HG03159 (cell line): Measurements from ENCODE around the gene DDX46.
"Not testable (repeated sequence)": the region's sequence is repeated elsewhere in the genome, so short reads cannot be mapped to it uniquely, and the experiment has no call there.

Experiments used
- ATAC-seq: cut with Tn5 transposase; IDR thresholded peaks from one replicate; pipeline ENCODE4 v1.9.1; 2021; ENCODE audit warnings: mild to moderate bottlenecking, moderate library complexity; ENCODE audit not compliant: unreplicated experiment

Gene DDX46

DNA sequence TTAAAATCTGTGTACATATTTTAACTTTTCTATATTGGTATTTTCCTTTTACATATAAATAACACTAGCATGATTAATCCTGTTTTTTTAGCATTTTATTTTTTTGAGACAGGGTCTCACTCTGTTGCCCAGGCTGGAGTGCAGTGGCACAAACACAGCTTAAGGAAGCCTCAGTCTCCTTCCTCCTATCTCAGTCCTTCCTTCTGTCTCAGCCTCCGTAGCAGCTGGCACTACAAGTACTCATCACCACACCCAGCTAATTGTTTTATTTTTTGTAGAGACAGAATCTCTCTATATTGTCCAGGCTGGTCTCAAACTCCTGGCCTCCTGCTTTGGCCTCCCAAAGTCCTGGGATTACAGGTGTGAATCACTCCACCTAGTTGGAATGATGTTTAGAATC, 85.7 kb downstream of the DDX46 start:
- no peak for ATAC-seq

DNA sequence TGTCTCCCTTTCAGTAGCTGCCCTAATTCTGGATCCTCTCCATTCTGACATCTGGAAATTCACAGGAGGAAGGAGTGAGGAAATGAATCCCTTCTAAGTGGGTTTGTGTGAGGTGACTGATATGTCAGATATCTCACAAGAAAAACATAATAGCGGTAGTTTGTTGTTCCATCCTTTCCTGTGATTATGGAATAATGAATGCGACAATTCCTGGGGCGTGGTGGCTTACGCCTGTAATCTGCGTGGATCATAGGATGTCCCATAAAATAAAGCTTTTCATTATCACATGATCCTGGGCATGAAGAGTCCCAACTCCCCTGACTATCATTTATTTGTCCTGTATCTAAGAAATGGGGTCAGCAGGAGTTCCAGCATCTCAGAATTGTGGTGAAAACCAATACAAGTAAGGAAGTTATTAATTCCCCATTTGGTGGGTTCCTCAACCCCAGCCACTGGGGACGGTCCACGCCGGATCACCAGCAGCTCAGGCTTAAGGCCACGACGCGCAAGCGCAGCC, 86.8 kb downstream of the DDX46 start:
- no peak for ATAC-seq

DNA sequence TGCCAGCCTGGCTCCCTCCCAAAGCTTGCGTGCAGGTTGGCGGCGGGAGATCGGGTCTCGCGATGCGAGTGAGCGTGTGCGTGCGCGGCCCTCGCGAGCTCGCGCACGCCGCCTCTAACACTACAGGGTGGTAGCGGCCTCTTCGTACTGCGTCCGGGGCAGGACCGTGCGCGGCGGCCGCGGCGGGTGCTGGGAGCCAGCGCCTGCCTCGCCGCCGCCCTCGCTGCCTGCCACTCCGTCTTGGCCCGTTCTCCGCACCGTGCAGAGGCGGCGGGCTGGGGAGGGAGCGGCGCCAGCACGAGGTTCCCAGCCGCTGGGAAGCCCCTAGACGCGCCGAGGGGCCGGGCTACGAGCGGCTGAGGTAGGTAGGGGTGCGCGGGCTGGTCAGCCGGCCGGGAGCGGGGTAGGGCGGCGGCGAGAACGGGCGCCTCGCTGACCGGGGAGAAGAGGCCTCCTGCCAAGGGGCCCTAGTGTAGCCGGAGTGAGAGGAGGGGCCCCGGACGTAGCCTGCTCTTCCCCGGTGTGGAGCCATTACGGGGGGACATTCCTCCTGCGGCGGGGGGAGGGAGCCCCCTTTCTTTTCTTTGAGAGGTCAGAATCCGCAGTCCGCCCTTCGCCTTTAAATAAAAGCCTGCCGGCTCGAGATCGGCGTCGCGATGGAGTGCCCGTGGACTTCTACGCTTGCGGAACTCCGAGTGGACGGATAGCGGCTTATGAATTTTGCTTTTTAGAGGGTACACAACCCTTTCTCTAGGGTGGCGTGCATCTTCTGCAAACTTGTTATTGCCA, 87.5 kb downstream of the DDX46 start, which contains the start of gene C5orf24:
Gene C5orf24 (plus strand): TSS at position 117 of the 789 bp plus-strand sequence. CDS start 8,933 bp downstream, outside the sequence.
- peak; percentile 95 for ATAC-seq

DNA sequence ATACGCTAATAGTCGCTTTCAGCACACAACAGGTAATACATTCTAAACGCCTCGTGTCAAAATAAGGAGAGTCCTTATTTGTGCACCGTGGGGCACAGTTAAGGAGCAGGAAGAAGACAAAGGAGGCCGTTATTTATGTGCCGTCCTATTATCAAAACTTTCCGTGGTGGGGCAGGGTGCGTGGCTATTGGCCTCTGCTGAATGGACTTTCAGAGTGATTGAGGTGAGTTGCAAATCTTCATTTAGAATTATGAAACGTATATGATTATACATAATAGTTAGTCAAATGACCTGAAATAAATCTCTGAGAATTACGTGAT, 88.0 kb downstream of the DDX46 start:
- peak; percentile 3 for ATAC-seq

DNA sequence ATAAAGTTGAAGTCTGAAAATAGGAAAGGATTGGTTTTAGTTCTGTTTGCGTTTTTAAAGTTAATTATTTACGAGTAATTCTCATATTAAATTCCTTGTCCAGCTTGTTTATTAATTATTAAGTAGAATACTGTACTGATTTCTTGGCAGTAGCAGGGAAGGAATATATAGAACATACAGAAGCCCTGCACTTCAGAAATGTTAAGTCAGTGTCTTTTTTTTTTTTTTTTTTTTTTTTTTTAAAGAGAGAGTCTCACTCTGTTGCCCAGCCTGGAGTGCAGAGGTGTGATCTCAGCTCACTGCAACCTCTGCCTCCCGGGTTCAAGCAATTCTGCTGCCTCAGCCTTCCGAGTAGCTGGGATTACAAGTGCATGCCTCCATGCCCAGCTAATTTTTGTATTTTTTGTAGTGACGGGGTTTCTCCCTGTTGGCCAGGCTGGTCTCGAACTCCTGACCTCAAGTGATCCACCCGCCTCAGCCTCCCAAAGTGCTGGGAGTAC, 90.9 kb downstream of the DDX46 start:
- ATAC-seq: not testable (repeated sequence)

GRCh38 chr5:134851307-134851923, 92.8 kb downstream of the DDX46 start:
- ATAC-seq: no peak

DNA sequence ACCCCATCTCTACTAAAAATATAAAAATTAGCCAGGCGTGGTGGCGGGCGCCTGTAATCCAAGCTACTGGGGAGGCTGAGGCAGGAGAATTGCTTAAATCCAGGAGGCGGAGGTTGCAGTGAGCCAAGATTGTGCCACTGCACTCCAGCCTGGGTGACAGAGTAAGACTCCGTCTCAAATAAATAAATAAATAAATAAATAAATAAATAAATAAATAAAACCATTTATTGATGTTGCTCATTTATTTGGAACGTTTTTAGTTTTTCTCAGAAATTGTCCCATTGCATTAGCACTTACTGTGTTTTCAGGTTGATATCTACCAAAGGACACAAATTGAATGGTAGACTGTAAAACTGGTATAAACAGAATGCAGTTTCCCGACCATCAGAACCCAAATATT, 97.9 kb downstream of the DDX46 start:
- not testable (repeated sequence) for ATAC-seq

- no peak for ATAC-seq
These were observed 98.8 kb downstream of the DDX46 start for GRCh38 chr5:134857401-134857800.

- no peak for ATAC-seq
These were observed 106.1 kb downstream of the DDX46 start for GRCh38 chr5:134864707-134865106.

DNA sequence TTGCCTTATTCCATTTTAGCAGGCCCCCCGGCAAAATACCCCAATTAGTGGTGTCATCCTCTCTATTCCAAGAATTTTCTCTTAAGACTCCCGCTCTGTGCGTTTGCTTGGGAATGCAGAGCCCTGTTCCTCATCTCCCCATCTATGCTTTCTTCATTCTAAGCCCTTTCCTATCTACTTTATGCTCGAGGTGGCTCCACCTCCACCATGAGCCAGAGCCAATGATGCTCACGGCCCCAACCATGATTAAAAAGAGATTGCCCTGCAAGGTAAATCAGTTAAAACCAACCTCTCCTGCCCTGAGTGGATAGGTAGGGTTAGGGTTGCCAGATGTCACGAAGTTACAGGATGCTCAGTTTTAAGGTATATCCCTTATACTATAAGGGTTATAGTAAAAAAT, 114.9 kb downstream of the DDX46 start:
- no peak for ATAC-seq

- ATAC-seq: peak; percentile 72
These were observed 115.6 kb downstream of the DDX46 start, which contains the start of gene TXNDC15 for GRCh38 chr5:134873987-134874830. TSS of gene TXNDC15 (plus strand) at chr5:134874371. CDS start at chr5:134874428, 57 bp downstream.

GRCh38 chr5:134874831-134875655, 116.5 kb downstream of the DDX46 start:
- peak; percentile 29 for ATAC-seq

DNA sequence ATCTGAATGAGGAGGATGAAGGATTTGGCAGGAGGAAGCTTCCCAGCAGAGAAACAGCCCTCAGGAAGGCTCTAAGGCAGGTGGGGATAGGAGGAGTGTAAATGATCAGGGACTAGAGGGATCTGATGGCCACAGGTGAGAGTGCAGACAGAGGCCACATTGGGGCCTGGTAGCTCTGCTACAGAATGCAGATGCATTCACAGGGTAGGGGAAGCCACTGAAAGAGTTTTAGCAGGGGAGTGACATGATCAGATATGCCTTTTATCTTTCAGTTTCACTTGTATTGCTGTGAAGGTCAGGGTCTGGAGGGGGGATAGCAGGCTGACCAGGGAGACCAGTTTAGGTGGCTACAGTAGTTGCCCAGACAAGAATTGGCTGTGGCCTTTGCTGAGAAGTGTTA, 118.6 kb downstream of the DDX46 start:
- ATAC-seq: no peak

DNA sequence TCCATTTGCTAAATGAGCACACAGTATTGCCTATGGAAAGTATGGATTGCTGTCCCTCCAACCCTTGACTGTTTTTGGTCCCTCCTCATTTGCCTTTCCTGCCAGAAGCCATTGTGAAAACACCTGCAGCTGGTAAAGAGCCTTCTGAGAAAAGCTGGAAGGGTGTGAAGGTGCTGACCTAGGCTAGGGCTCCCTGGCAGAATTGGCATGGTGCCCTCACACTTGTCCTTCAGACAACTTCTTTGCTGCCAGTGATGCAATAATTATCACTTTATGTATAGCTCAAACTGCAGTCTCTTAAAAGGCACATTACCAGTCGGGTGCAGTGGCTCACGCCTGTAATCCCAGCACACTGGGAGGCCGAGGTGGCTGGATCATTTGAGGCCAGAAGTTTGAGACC, 119.8 kb downstream of the DDX46 start:
- ATAC-seq: no peak

DNA sequence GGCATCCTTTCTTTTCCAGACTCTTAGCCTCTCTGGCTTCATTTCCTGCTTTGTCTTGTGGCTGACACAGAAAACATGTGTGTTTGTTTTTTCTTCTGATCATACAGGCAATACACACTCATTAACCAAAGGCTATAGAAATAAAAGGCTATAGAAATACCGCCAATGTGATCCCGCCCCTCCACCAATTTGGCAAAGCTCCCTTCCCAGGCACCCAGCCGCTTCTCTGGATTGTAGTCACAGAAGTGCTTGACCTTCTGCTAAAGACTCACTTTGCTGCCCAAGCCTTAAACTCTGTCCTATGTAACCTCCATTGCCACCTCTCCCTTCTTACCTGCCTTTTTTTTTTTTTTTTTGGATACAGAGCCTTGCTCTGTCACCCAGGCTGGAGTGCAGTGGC, 120.9 kb downstream of the DDX46 start:
- ATAC-seq: no peak
